ENCODE results near the gene TCF7.

TCF7 gene

DNA sequence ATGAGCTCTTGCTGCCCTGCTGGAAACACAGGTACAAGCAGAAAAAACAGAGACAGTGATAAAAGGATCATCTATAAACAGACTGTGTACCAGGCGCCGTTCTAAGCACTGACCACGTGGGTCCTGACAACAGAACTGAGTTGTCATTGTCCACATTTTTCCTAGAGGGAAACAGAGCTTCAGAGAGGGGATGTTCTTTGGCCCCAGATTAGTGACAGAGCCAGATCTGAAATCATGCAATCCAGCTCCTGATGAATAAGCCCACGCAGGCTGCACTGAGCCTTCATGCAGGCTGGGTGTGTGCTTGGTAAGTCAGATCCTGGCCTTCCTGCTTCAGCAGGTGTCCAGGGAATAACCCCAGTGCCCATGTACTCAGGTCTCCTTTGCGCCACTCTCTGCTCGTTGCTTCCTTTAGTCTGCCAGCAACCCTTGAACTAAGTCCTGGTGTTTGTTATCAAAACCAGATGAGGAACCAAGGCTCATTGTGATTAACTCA lies 22.8 kb upstream of the TCF7 start:
- DNase-seq = no peak

DNA sequence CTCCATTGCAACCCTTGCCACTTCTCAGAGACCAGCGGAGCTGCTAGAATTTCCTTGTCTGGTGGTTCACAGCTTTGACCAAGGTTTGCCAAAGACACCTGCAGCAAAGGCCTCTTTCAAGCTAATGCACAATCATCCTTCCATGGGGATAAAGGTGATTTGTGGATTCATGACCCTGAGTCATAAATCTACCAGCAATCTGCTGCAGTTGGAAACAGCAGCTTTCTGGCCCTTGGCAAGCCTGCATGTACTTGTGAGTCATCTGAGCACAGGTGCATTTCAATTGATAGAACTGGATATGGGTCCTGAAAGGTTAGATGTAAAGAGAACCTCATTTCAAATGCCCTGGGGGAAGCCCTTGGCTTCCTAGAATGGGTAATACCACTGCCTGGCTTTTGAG lies 21.6 kb upstream of the TCF7 start:
- DNase-seq = no peak

DNA sequence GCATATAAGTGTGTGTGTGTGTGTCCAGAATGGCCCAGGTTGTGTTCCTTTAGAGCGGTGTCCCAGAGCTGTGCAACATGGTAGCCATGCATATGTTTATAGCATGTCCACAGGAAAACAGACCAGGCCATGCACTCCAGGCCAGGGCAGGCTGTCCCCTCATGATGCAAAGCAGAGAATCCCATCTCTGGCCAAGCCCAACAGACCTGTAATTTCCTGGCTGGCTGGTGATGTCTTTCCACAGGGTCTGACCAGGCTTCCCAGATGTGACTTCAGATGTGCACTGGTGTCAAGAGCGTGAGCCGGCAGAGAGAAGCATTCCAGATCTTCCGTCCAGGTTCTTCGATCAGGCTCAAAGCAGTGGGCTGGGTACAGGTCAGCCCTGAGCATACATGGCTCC lies 21.1 kb upstream of the TCF7 start:
- DNase-seq = no peak

DNA sequence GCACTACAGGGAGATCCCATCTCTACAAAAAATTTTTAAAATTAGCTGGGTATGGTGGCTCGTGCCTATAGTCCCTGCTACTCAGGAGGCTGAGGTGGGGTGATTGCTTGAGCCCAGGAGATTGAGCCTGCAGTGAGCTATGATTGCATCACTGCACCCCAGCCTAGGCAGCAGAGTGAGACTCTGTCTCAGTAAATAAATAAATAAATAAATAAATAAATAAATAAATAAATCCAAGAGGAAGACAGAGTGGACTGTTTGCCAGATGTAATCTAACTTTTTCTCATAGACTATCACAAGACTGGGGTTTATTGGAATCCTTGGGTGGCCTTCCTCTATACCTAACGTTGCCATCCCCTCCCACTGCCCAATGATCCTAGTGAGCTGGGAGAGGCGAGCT lies 19.2 kb upstream of the TCF7 start:
- DNase-seq = no peak

DNA sequence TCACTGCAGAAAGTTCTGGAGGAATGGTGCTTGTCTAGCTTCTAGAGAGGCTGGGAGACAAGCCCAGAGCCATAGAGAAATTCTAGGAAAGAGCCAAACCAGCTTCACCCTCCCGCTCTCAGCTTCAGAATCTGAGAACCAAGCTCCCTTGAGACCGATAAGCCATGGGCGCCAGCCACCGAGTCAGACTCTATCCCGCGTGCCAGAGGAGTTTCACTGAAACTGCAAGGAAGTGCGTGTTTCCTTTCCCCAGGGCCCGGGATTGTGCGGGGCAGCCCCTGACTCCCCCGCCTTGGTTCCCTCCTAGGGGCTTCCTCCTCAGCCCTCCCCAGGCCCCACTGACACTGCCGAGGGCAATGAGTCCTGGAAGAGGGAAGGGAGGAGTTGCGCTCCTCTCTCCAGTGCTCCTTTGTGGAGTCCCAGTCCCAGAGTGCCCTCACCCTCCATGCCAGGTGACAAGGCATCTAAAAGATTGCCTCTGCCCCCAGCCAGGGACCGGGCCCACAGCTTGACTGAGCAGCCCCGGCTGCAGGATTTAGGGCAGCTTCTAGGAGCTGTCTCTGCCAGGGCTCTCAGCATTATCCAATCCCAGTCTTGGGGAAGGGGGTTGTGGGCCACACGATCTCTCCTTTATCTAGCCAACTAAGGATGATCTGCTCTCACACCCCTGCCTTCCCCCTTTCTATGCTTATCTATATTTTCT lies 18.4 kb upstream of the TCF7 start:
- no peak for DNase-seq

DNA sequence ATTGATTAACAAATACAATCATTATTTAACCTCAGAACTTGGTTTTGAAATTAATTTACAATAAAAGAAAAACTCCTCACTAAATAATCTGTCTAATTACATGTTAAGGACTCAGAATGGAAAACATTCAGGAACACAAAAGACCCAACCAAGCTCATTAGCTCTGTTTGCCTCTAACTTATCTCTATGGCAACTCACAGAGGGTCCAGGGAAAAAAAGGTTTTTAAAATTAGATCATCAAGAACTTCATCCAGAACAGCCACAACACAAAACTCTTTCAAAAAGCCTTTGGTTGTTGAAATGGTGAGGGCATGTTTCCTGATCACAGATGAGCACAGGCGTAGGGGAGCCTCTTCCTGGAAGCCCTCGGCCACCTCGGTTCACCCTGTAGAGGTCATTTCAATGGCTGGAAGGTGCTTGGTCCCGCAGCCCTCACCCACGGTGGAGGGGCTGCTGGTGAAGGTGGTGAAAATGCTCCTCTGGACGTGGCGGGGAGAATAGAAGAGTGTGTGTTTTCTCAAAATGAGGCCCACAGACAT lies 17.2 kb upstream of the TCF7 start:
- no peak for DNase-seq

DNA sequence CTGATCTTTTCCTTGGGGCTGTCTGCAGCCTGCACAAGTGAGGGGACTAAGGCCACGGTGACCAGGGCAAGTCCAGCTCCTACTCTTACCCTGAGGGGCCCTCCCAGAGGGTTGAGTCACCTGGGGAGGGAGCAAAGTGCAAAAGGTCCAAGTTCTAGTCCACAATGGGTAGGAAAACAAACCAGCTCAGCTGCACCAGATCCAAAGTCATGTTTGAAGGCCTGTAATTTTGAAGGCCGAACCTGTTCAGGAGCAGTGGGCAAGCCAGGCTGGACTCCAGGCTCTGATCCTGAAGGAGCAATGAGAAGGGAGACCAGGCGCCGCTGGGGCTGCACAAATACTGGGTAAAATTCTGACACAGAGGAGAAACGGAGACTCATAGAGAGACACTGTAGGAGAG lies 15.8 kb upstream of the TCF7 start:
- DNase-seq = no peak

DNA sequence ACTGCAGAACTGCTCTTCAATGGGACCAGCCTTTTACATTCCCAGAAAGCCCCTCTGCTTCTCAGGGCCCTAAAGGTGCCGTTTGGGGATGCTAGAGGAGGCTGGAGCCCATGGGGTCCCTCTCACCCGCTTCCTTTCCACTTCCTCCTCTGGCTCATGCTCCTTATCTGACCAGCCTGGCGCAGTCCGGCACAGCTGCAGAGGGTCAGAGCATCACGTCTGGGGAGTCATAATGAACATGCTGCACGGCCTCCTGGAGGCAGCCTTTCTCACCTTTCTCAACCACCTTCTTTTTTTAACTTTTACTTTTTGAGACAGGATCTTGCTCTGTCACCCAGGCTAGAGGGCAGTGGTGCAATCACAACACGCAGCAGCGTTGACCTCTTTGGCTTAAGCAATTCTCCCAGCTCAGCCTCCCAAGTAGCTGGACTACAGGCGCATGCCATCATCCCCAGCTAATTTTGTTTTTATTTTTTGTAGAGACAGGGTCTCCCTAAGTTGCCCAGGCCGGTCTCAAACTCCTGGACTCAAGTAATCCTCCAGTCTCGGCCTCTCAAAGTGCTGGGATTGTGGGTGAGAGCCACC lies 15.1 kb upstream of the TCF7 start:
- no peak for DNase-seq

DNA sequence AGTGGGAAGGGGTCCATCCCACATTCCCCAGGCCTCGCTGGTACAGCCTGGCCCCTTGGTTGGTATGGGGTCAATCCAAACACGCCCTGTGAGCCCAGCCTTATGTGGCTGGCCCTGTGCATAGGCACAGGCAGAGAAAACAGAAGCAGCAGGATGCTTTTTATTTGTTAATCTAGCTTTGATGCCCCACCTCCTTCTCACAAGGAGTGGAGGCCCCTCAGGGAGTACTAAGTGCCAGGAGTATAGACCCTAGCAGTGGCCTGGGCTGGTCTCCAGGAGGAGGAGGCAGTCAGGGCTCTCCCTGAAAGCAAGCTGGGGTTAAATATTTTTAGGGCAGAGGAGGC lies 14.6 kb upstream of the TCF7 start:
- no peak for DNase-seq

DNA sequence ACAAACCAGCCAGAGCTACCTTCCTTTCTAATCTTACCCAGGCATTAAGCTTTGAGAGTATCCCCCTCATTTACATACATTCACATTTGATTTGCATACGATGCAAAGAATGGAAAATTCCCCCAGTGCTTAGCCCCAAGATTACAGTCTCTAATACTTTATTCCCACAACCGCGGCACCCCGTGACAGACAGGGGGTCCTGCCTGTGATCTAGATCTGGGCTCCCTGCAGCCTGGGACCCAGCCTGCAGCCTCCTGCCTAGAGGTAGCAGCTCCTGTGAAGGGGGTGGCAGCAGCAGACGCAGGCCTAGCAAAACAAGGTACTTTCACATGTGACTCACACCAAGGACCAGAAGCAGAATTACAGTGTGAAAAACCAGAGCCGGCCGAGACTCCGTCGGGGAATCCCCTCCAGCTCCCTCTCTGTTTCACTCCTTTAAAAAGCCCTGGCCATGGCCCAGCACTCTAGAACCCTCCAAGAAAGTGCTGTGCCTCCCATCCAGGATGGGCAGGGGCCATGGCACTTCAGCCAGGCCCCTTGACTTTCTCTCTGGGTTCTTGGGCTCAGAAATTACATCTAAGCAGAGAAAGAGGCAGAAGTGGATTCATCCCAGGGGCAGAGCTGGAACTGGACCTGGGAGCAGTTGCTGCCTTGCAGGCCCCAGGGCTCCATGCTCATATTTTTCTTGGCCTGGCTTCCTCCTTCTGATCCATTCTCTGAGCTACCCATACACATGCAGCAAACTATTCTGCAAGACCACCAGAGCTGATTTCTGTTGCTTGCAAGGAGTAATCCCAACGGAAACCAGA lies 14.0 kb upstream of the TCF7 start:
- no peak for DNase-seq

DNA sequence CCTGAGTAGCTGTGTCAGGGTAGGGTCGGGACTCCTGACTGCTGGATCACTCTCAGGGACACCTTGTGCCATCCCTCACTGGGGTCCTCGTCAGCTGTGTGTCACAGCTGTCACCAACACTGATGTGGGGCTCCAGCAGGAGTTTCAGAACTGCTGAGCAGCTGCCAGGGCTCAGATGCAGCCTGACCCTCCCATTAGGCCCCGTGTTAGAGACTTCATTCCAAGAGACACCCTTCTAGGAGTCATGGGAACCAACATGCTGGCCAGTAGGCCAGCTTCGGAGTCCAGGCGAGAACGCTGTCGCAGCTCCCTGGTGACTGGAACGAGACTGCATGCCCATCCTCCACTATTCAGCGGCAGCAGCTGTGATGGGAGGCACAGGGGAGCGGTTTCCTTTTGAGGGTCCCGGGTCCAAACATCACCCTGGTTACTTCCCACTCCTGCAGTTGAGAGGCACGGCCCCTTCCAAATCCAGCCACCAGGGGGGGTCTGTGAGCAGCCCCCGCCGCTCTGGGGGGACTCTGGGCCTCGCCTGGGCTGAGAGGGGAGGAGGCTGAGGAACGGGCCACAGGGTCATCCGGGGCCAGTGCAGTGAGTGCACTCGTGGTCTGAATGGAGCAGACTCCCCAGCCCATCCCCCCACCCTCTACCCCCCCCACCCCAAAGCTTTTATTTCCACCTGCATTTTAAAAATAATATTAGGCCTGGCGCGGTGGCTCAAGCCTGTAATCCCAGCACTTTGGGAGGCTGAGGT lies 12.6 kb upstream of the TCF7 start:
- DNase-seq = no peak

DNA sequence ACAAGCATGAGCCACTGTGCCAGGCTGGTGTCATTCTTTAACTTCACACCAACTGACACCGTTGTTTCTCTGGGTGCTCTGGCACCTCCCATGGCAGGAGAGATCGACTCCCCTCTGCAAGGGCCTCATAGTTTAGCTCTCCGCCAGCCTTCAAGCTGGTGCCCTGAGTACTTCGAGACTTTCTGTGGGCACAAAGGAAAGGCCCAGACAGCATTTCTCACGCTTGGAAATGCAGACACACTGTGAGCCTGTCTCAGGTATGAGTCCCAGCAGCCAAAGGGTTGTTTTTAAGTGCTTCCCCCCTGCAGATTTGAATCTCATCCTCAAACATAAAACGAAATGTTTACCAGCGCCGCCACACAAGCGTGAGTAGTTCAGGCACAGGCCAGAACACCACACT lies 11.1 kb upstream of the TCF7 start:
- DNase-seq = no peak

DNA sequence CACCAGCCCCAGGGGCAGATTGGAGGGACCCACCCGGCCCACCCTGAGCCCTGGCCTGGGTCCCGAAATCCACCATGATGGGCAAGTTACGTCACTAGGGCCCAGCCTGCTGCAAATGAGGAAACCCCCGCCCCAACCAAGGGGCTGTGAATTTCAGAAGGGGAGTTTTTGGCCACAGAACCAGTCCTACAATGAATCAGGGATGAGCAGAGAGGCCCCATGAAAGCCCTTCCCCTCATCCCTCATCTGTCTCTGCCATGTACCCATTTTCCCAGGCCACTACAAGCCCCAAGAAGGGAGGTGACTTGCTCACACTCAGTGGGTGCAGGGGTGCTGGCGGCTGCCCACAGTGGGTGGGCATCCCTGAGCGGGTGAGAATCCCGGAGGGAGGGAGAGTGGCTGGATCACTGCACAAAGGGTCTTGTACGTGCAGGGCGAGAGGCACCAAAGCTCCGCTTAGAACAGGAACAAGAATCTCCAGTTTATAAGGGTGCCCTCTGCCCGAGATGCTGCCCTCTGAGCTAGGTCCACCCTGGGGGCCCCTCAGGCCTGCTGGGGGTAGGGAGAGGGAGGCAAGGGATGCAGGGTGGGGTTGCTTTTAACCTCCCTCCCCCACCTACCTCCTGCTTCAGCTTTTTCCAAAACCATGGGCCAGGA lies 10.4 kb upstream of the TCF7 start:
- no peak for DNase-seq

DNA sequence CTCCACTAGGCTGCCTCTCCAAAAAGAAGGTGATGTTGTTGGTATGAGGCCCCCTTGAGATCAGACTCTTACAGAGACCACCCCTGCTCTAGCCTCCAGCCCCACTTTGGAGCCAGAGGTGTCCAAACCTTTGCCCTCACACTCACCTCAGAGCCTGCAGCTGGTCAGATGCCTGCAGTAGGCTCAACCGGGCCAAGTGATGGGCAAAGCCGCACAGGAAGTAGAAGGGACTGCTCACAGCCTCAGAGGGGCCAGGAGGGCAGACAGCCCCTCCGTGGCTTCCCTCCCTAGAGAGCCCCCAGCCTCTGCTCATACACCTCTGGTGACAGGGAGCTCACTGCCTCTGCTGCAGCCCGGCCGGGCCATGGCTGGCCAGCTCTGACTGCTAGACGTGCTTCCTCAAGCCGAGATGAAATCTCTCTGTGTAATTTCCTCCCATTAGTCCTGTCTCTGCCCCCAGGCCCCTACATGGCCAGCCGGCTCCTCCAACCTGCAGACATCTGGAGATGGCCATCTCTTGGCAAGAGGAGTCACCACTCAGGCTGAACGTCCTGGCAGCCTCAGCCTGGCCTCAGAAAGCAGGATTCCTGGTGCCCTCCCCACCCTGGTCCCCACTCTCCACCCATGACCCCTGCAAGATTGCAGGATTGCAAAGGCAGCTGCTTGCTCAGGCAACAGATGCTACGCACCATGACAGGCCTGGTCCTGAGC lies 7.3 kb upstream of the TCF7 start:
- DNase-seq = no peak

DNA sequence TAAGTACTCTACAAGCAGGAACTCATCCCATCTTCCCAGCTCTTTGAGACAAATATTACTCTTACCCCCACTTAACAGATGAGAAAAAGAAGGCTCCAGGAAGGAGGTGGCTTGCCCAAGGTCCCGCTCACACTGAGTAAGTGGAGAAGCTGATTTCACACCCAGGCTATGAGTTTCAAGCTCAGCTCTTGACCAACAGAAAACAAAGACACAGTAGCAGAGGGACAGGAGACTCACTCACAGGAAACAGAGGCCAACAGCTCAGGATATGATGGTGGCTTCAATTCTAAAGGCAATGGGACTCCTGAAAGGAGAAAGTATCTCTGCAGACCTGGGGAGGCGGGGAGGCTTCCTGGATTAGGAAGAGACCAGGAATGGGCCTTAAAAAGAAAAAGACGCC lies 6.7 kb upstream of the TCF7 start:
- no peak for DNase-seq

DNA sequence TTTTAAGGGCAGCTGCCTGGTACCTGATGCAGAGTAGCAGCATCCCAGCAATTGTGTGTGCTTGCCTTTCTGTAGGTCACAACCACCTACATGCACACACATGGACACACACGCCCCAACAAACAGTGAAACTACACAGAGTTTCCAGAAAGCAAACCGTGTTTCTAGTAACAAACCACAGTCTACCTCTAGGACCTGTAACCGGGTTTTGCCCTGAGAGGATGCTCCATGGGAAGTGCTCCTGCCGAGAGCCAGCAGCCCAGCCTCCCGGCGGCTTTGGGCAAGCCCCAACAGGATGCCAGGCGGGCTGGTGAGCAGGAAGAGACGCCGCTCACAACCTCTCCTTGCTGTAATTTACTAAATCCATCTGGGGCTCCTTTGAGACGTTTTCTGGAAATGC lies 4.1 kb upstream of the TCF7 start:
- DNase-seq = no peak

DNA sequence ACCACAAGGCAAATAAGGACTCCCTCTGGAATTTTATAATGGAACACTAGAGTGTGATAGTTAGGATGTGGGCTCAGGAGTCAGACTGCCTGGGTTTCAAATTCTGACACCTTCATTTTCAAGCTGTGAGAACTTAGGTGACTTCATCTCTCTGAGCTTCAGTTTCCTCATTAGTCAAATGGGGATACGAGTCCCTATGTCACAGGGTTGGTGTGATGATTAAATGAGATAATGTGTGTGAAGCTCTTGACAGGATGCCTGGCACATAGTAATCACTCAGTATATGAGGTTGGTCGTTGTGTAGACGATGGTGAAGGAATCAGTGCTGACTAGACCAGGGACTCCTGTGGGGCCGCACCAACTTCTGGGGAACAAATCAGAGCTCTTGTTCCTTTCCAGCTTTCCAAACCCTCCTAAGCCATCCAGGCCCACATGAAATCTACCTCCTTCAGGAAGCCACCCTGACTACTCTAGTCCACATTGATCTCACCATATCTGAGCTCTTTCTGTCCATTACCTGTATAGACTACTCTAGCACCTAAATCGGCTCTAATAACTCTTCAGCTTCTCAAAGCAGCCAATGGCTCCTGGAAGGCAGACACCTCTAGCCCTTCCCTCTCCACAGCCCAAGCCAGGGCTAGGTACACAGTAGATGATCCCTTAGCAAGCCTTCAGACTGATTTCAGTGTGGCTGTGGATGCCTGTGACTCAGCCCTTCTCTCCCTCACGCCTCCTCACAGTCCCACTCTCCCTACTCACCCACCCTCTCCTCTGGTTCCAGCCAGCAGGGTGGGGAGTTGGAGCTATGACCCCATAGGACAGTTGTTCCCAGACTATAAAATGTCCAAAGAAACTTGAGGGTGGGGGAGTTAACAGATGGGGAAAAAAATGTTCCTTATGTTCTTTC lies 2.5 kb upstream of the TCF7 start:
- no peak for DNase-seq

DNA sequence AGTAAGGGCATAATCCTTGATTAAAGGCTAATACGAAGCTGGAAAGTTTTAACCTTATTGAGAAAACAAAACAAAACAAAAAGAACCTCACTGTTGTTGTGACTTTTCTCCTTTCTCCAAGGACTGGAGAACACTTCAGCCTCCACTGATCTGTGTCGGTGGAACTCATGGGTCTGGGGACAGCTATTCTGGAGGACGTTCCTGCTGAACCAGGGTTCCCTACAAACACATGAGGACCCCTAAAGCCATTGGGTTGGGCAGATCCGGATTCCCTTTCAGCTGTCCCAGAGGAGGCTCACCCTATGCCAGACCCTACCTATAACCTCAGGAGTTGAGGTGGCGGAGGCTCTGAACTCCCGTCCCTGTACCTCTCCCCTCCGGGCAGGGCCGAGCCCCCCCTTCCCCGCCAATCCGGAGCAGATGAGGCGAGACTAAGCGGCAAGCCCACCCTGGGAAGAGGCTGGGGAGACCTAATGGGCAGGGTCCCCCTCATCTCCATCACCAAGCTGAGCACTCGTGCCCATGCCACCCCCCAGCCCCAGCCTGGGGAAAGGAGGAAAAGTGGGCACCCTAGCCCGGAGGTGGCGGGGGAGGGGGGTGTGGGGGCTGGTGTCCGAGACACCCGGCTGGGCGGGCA lies 1.6 kb upstream of the TCF7 start:
- DNase-seq = no peak

DNA sequence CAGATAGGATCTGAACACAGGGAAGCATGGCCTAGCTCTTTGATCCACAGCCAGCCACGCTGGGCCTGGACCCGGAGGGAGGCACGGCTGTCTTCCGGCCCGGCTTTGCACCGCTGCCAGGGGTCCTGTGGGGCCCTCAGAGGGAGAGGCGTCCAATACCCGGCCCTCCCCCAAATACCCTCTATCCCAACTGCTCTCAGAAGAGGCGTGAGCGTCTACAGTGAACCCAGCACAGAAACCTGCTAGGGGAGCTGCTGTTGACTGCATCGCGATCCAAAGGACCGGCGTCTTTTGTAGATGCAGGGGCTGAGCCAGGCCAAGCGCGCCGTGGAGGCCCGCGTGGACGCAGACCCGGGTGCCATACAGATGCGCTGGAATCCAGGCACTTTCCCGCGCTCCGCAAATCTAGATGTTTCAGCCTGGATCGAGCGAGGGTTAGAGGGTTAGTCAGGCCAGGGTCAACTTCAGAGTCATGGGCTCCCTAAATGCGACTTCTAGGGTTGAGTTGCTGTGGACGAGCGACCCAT lies 1.1 kb upstream of the TCF7 start:
- no peak for DNase-seq

Measured in NCI-H1930 (cell line).